ENCODE results near the gene WWTR1. TPM values are rescaled to one million over a fixed set of nuclear protein-coding genes. Genes with fewer than 3 reads are reported as not detected.

Gene WWTR1
- total and polyA plus RNA-seq, 4 donors, result 93.5 to 225 (median 131) TPM

GRCh38 chr3:149535333-149535685 is 122.5 kb downstream of the WWTR1 start:
- no peak for DNase-seq
- Histone ChIP-seq H3K4me3 (ENCODE audit: low read length in 2 of 2) (no peak overlapping the region), H3K27me3 (ENCODE audit: control insufficient read depth in 1 of 2, insufficient read depth in 2 of 2, low read length in 1 of 2) (no peaks in the 10 kb centered on the region), H3K27ac (ENCODE audit: low read depth in 1 of 2, low read length in 2 of 2) (no peak overlapping the region), H3K36me3 (ENCODE audit: control insufficient read depth in 1 of 2, insufficient read depth in 2 of 2, low read length in 1 of 2) (no peaks in the 10 kb centered on the region), H3K9me3 (ENCODE audit: control insufficient read depth, low read length) (no peaks in the 10 kb centered on the region), H3K4me1 (ENCODE audit: control insufficient read depth in 1 of 2, insufficient read depth in 2 of 2, low read length in 2 of 2) (peaks cover 12 to 23% of the 10 kb centered on the region in 2 donors)
- 37 to 41% methylated on average over 8 of the region's 8 CpGs for WGBS, 2 donors
- no peak for ATAC-seq (ENCODE audit: low FRiP score)
- intact Hi-C loops (cut with DNase I), result no loop called here

- H3K27ac ChIP-seq (ENCODE audit: low read depth in 1 of 2, low read length in 2 of 2), result peak overlapping the region in 1 of 2 donors; percentile 32
- peaks cover 12 to 23% of the 10 kb centered on the region in 2 donors for H3K4me1 ChIP-seq (ENCODE audit: control insufficient read depth in 1 of 2, insufficient read depth in 2 of 2, low read length in 2 of 2)
- DNase-seq (no peak), ATAC-seq (ENCODE audit: low FRiP score) (no peak)
- H3K9me3 ChIP-seq (ENCODE audit: control insufficient read depth, low read length), result no peaks in the 10 kb centered on the region
- intact Hi-C loops (cut with DNase I), result loop anchor here (5.0 kb wide), 4 partner anchors 37 to 182 kb away; partner anchors contain the start of gene WWTR1 (in 1 of the 2)
- H3K4me3 ChIP-seq (ENCODE audit: low read length in 2 of 2), result no peak overlapping the region
- no peaks in the 10 kb centered on the region for H3K27me3 ChIP-seq (ENCODE audit: control insufficient read depth in 1 of 2, insufficient read depth in 2 of 2, low read length in 1 of 2)
- 17 to 18% methylated on average over 3 of the region's 3 CpGs for WGBS, 2 donors
- H3K36me3 ChIP-seq (ENCODE audit: control insufficient read depth in 1 of 2, insufficient read depth in 2 of 2, low read length in 1 of 2), result no peaks in the 10 kb centered on the region
These were observed 123.0 kb downstream of the WWTR1 start for GRCh38 chr3:149534671-149535332.

- DNase-seq, result no peak
- Histone ChIP-seq H3K27me3 (ENCODE audit: control insufficient read depth in 1 of 2, insufficient read depth in 2 of 2, low read length in 1 of 2) (no peaks in the 10 kb centered on the region), H3K4me3 (ENCODE audit: low read length in 2 of 2) (no peak overlapping the region), H3K4me1 (ENCODE audit: control insufficient read depth in 1 of 2, insufficient read depth in 2 of 2, low read length in 2 of 2) (peaks cover 12 to 24% of the 10 kb centered on the region in 2 donors), H3K36me3 (ENCODE audit: control insufficient read depth in 1 of 2, insufficient read depth in 2 of 2, low read length in 1 of 2) (no peaks in the 10 kb centered on the region), H3K9me3 (ENCODE audit: control insufficient read depth, low read length) (no peaks in the 10 kb centered on the region), H3K27ac (ENCODE audit: low read depth in 1 of 2, low read length in 2 of 2) (peak overlapping the region in 1 of 2 donors; percentile 3)
- ATAC-seq (ENCODE audit: low FRiP score), result no peak
- intact Hi-C loops (cut with DNase I), result loop anchor here (5.0 kb wide), 4 partner anchors 38 to 183 kb away; partner anchors contain the start of gene WWTR1 (in 1 of the 2)
- 77% methylated on average over 4 of the region's 4 CpGs for WGBS, 2 donors
These were observed 123.7 kb downstream of the WWTR1 start for GRCh38 chr3:149534082-149534481.

GRCh38 chr3:149532489-149533180 is 125.2 kb downstream of the WWTR1 start:
- Histone ChIP-seq H3K9me3 (ENCODE audit: control insufficient read depth, low read length) (no peaks in the 10 kb centered on the region), H3K4me1 (ENCODE audit: control insufficient read depth in 1 of 2, insufficient read depth in 2 of 2, low read length in 2 of 2) (peaks cover 12 to 28% of the 10 kb centered on the region in 2 donors), H3K4me3 (ENCODE audit: low read length in 2 of 2) (peak overlapping the region in 1 of 2 donors; percentile 19), H3K27me3 (ENCODE audit: control insufficient read depth in 1 of 2, insufficient read depth in 2 of 2, low read length in 1 of 2) (no peaks in the 10 kb centered on the region), H3K36me3 (ENCODE audit: control insufficient read depth in 1 of 2, insufficient read depth in 2 of 2, low read length in 1 of 2) (no peaks in the 10 kb centered on the region), H3K27ac (ENCODE audit: low read depth in 1 of 2, low read length in 2 of 2) (peak overlapping the region; percentile 2 to 96)
- no peak for DNase-seq
- no peak for ATAC-seq (ENCODE audit: low FRiP score)
- intact Hi-C loops (cut with DNase I), result loop anchor here (5.0 kb wide), 4 partner anchors 40 to 185 kb away; partner anchors contain the start of gene WWTR1 (in 1 of the 2)
- 2 to 3% methylated on average over 8 of the region's 8 CpGs for WGBS, 2 donors

- Histone ChIP-seq H3K4me1 (ENCODE audit: control insufficient read depth in 1 of 2, insufficient read depth in 2 of 2, low read length in 2 of 2) (peaks cover 10 to 20% of the 10 kb centered on the region in 2 donors), H3K4me3 (ENCODE audit: low read length in 2 of 2) (no peak overlapping the region), H3K27me3 (ENCODE audit: control insufficient read depth in 1 of 2, insufficient read depth in 2 of 2, low read length in 1 of 2) (no peaks in the 10 kb centered on the region), H3K9me3 (ENCODE audit: control insufficient read depth, low read length) (no peaks in the 10 kb centered on the region), H3K27ac (ENCODE audit: low read depth in 1 of 2, low read length in 2 of 2) (no peak overlapping the region), H3K36me3 (ENCODE audit: control insufficient read depth in 1 of 2, insufficient read depth in 2 of 2, low read length in 1 of 2) (no peaks in the 10 kb centered on the region)
- DNase-seq (no peak), ATAC-seq (ENCODE audit: low FRiP score) (no peak)
- intact Hi-C loops (cut with DNase I), result no loop called here
- 54 to 58% methylated on average over 2 of the region's 2 CpGs for WGBS, 2 donors
These were observed 128.7 kb downstream of the WWTR1 start for GRCh38 chr3:149529099-149529498.

GRCh38 chr3:149528340-149528650 is 129.5 kb downstream of the WWTR1 start:
- H3K4me3 ChIP-seq (ENCODE audit: low read length in 2 of 2), result no peak overlapping the region
- ATAC-seq (ENCODE audit: low FRiP score) (no peak), DNase-seq (no peak)
- no peaks in the 10 kb centered on the region for H3K9me3 ChIP-seq (ENCODE audit: control insufficient read depth, low read length)
- intact Hi-C loops (cut with DNase I), result no loop called here
- H3K4me1 ChIP-seq (ENCODE audit: control insufficient read depth in 1 of 2, insufficient read depth in 2 of 2, low read length in 2 of 2), result peaks cover 10 to 19% of the 10 kb centered on the region in 2 donors
- WGBS, 2 donors, result 22 to 32% methylated on average over 4 of the region's 4 CpGs
- peaks cover 0 to 5% of the 10 kb centered on the region in 2 donors for H3K36me3 ChIP-seq (ENCODE audit: control insufficient read depth in 1 of 2, insufficient read depth in 2 of 2, low read length in 1 of 2)
- no peak overlapping the region for H3K27ac ChIP-seq (ENCODE audit: low read depth in 1 of 2, low read length in 2 of 2)
- H3K27me3 ChIP-seq (ENCODE audit: control insufficient read depth in 1 of 2, insufficient read depth in 2 of 2, low read length in 1 of 2), result no peaks in the 10 kb centered on the region

- no peak overlapping the region for H3K4me3 ChIP-seq (ENCODE audit: low read length in 2 of 2)
- intact Hi-C loops (cut with DNase I), result no loop called here
- WGBS, 2 donors, result 33 to 35% methylated on average over 5 of the region's 5 CpGs
- no peak for DNase-seq
- H3K9me3 ChIP-seq (ENCODE audit: control insufficient read depth, low read length), result no peaks in the 10 kb centered on the region
- no peak overlapping the region for H3K27ac ChIP-seq (ENCODE audit: low read depth in 1 of 2, low read length in 2 of 2)
- peak; percentile 50 for ATAC-seq (ENCODE audit: low FRiP score)
- peaks cover 0 to 6% of the 10 kb centered on the region in 2 donors for H3K36me3 ChIP-seq (ENCODE audit: control insufficient read depth in 1 of 2, insufficient read depth in 2 of 2, low read length in 1 of 2)
- peaks cover 6 to 16% of the 10 kb centered on the region in 2 donors for H3K4me1 ChIP-seq (ENCODE audit: control insufficient read depth in 1 of 2, insufficient read depth in 2 of 2, low read length in 2 of 2)
- H3K27me3 ChIP-seq (ENCODE audit: control insufficient read depth in 1 of 2, insufficient read depth in 2 of 2, low read length in 1 of 2), result no peaks in the 10 kb centered on the region
These were observed 130.1 kb downstream of the WWTR1 start for GRCh38 chr3:149527531-149528339.

GRCh38 chr3:149523512-149524299 is 134.1 kb downstream of the WWTR1 start:
- Histone ChIP-seq H3K4me1 (ENCODE audit: control insufficient read depth in 1 of 2, insufficient read depth in 2 of 2, low read length in 2 of 2) (peaks cover 0 to 5% of the 10 kb centered on the region in 2 donors), H3K27me3 (ENCODE audit: control insufficient read depth in 1 of 2, insufficient read depth in 2 of 2, low read length in 1 of 2) (no peaks in the 10 kb centered on the region), H3K36me3 (ENCODE audit: control insufficient read depth in 1 of 2, insufficient read depth in 2 of 2, low read length in 1 of 2) (peaks cover 4 to 6% of the 10 kb centered on the region in 2 donors), H3K9me3 (ENCODE audit: control insufficient read depth, low read length) (no peaks in the 10 kb centered on the region), H3K4me3 (ENCODE audit: low read length in 2 of 2) (no peak overlapping the region), H3K27ac (ENCODE audit: low read depth in 1 of 2, low read length in 2 of 2) (no peak overlapping the region)
- WGBS, 2 donors, result 76 to 82% methylated on average over 11 of the region's 11 CpGs
- intact Hi-C loops (cut with DNase I), result no loop called here
- DNase-seq, result no peak
- no peak for ATAC-seq (ENCODE audit: low FRiP score)

All from aorta (tissue), 5 donors.